Measurements from ENCODE around the gene TERT.
"Not testable (repeated sequence)": the region's sequence is repeated elsewhere in the genome, so short reads cannot be mapped to it uniquely, and the experiment has no call there.

- TF ChIP-seq CTCF, POLR2AphosphoS5, POLR2A (IDR thresholded peaks at IDR 0.05): not testable (repeated sequence)
Measured at GRCh38 chr5:1328237-1329110, 33.6 kb upstream of the TERT start.

All from stomach (tissue), 4 donors.